Measurements from ENCODE around the gene SLC27A2. TPM values are rescaled to one million over a fixed set of nuclear protein-coding genes. Genes with fewer than 3 reads are reported as not detected.

SLC27A2 gene
- total RNA-seq, 1 donor from 2014 or later: 1.6 TPM

- FAIRE-seq: no peak
- DNase-seq (ENCODE audit: low spot score in 2 of 2): no peak
Measured at GRCh38 chr15:50232791-50233190, 50.8 kb downstream of the SLC27A2 start.

DNA sequence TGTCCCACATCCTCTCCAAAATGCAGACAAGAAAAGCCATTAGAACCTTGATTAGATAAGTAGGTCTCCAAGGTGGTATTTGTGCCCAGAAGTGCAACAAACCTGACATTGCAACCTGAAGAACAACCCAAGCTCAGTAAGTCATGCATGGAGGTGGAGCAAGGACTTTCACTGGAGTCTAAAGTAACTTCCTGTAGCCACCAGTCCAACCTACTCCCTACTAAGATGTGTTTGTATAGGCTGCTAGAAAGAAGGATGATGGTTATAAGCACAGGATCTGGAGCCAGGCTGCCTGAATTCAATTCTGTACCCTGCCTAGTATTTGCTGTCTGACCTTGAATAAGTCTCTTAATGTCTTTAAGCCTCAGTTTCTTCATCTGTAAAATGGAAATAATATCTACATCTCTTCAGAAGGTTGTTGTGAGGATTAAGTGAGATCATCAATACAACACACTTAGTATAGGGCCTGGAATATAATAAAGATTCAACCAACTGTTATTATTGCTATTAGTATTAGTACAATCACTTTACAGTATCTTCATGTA, 51.3 kb downstream of the SLC27A2 start:
- no peak for DNase-seq (ENCODE audit: low spot score in 2 of 2)
- FAIRE-seq: no peak

GRCh38 chr15:50234764-50235163, 52.8 kb downstream of the SLC27A2 start:
- no peak for FAIRE-seq
- no peak for DNase-seq (ENCODE audit: low spot score in 2 of 2)

- no peak for FAIRE-seq
Measured at GRCh38 chr15:50235794-50236193, 53.8 kb downstream of the SLC27A2 start.

GRCh38 chr15:50236433-50236832, 54.4 kb downstream of the SLC27A2 start:
- no peak for FAIRE-seq
- DNase-seq (ENCODE audit: low spot score in 2 of 2): no peak

More at GRCh38 chr15:50235794-50236193, 53.8 kb downstream of the SLC27A2 start:
- no peak for DNase-seq (ENCODE audit: low spot score in 2 of 2)

DNA sequence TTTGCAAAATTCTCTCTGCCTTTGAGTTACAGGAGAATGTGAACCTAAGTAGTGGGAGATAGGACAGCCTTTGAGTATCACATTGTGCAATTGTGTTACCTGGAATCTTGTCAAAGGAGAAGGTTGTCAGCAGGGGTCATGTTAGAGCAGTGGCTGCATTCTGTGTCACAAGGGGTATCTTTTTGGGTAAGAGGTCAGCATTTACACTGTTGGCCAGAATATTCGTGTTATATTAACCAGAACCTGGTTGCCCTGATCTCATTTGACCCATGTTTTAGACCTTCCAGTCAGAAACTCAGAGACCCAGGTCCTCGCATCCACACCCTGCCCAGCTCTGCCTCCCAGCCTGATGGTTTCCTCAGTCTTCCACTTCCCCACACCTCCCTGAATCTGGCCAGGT, 56.3 kb downstream of the SLC27A2 start:
- FAIRE-seq (no peak), DNase-seq (ENCODE audit: low spot score in 2 of 2) (no peak)

GRCh38 chr15:50241684-50242450, 59.9 kb downstream of the SLC27A2 start:
- DNase-seq (ENCODE audit: low spot score in 2 of 2) (no peak), FAIRE-seq (no peak)

DNA sequence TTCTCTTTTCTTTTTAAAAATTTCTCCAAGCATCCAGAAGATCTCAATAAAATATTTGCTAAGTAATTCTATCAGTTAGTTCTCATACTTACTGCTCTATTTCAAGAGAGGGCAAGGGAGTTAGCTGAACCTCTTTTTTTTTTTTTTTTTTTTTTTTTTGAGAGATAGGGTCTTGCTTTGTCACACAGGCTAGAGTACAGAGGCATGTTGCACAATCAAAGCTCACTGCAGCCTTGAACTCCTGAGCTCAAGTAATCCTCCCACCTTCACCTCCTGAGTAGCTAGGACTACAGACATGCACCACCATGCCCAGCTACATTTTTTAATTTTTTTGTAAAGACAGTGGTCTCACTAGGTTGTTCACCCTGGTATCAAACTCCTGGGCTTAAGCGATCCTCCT, 62.2 kb downstream of the SLC27A2 start:
- no peak for DNase-seq (ENCODE audit: low spot score in 2 of 2)
- no peak for FAIRE-seq

GRCh38 chr15:50244959-50245624, 63.1 kb downstream of the SLC27A2 start:
- DNase-seq (ENCODE audit: low spot score in 2 of 2): no peak
- no peak for FAIRE-seq

GRCh38 chr15:50246631-50247030, 64.6 kb downstream of the SLC27A2 start:
- DNase-seq (ENCODE audit: low spot score in 2 of 2) (no peak), FAIRE-seq (no peak)

GRCh38 chr15:50247819-50248655, 66.0 kb downstream of the SLC27A2 start:
- FAIRE-seq (no peak), DNase-seq (ENCODE audit: low spot score in 2 of 2) (no peak)

GRCh38 chr15:50248994-50249582, 67.1 kb downstream of the SLC27A2 start:
- DNase-seq (ENCODE audit: low spot score in 2 of 2): no peak
- no peak for FAIRE-seq

DNA sequence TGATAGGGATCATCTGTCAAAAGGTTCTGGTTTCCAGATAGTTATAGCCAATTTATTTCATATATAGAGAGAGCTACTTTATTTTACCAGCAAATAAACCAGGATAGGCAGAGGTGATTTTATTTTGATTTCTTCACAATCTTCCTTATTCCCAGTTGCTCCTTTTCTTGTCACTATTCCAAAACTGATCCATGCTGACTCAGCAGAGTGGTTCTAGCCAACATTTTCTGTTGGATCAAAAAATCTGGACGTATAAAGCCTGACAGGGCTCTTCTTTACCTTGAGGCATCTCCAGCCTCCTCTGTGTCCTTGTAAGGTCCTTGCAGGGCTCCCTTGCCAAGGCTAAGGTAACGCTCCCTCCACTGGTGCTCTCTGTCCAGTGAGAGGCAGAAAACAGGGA, 67.7 kb downstream of the SLC27A2 start:
- DNase-seq (ENCODE audit: low spot score in 2 of 2) (no peak), FAIRE-seq (no peak)

GRCh38 chr15:50250760-50251394, 68.9 kb downstream of the SLC27A2 start:
- DNase-seq (ENCODE audit: low spot score in 2 of 2): no peak
- FAIRE-seq: no peak

DNA sequence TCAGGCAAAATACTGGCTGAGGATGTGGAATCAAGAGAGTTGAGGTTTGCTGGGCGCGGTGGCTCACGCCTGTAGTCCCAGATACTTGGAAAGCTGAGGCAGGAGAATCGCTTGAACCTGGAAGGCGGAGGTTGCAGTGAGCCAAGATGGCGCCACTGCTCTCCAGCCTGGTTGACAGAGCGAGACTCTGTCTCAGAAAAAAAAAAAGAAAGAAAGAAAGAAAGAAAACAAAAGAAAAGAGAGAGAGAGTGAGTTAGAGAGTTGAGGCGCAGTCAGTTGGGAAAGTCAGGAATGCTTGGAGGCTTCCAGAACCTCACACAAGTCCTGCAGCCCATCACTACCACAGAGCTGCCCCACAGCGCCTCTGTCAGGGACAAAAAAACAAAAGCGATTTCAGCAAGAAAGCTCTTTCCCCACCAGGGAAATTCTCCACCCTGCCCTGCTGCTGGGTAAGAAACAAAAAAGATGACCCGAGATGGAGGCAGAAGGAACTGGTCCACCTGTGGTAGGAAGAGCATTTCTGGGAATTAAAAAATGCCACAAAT, 69.7 kb downstream of the SLC27A2 start:
- DNase-seq (ENCODE audit: low spot score in 2 of 2): no peak
- no peak for FAIRE-seq

GRCh38 chr15:50252556-50252955, 70.6 kb downstream of the SLC27A2 start:
- DNase-seq (ENCODE audit: low spot score in 2 of 2): no peak
- no peak for FAIRE-seq

- no peak for DNase-seq (ENCODE audit: low spot score in 2 of 2)
- no peak for FAIRE-seq
Measured at GRCh38 chr15:50256188-50257041, 74.4 kb downstream of the SLC27A2 start.

DNA sequence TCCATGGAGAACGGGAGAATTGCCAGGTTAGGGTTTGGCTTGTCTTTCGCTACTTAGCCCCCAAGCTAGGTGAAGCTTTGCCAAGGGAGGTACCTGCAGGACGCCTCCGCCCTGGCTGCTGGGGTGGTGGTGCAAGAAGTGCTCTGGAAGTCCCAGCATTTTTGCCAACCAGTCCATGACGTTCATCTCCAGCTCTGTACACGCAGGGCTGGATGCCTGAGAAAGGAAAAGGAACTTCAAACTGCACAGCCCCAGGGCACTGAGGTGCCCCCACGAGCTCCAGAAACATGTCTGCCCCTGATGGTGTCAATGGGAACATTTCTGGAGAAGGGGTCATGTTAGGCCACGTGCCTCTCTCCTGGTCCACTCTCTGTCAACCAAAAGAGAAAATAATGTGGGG, 75.3 kb downstream of the SLC27A2 start:
- FAIRE-seq: no peak

DNA sequence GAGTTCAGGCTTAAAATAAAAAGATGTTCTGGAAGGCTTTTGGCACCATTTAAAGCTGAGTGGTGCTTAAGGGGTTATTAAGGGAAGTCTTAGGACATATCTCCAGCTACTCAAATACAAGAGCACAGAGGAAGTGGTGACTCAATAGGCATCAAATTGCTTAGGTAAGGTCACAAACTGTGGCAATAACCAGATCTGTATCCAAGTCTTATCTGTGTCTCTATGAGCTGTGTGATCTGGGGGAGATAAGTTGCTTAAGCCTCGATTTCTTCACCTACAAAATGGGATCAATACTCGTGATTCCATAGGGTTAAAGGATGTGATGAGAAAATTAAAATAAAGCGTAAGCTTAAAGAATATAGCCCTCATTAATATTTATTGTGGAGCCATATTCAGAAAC, 75.9 kb downstream of the SLC27A2 start:
- FAIRE-seq (no peak), DNase-seq (ENCODE audit: low spot score in 2 of 2) (no peak)

More for the DNA sequence above, 75.3 kb downstream of the SLC27A2 start:
- DNase-seq (ENCODE audit: low spot score in 2 of 2): no peak
